Tibial artery (tissue), 4 donors: ENCODE measurements around the gene RPL29.

Source experiments
- DNase-seq, 2 donors: peaks; one replicate each; pipeline ENCODE4 v3.0.0-alpha.2; 2019
- H3K27ac ChIP-seq, 2 donors: fragments of 200-600 bp; sonication (generic) in 1 of 2; 1 replicate in 1 of 2; 2 replicates in 1 of 2; pipeline ENCODE4 v1.5.1; 2018 to 2019; ENCODE audit warnings: mild to moderate bottlenecking in 1 of 2
- H3K27me3 ChIP-seq, 2 donors: fragments of 200-600 bp; sonication (generic) in 1 of 2; one replicate each; pipeline versions ENCODE4 v1.5.1 to v1.6.0; 2016 to 2019
- H3K36me3 ChIP-seq, 3 donors: fragments of 200-600 bp; sonication (generic) in 2 of 3; one replicate each; pipeline ENCODE4 v1.5.1; 2016 to 2019; ENCODE audit warnings: mild to moderate bottlenecking in 2 of 3
- H3K4me1 ChIP-seq, 4 donors: fragments of 200-600 bp; sonication (generic) in 2 of 4; 1 replicate in 3 of 4; 2 replicates in 1 of 4; pipeline ENCODE4 v1.5.1; 2016 to 2019
- H3K4me3 ChIP-seq, 2 donors: fragments of 200-600 bp; sonication (generic) in 1 of 2; 1 replicate in 1 of 2; 2 replicates in 1 of 2; pipeline ENCODE4 v1.5.1; 2018 to 2019; ENCODE audit warnings: mild to moderate bottlenecking in 2 of 2
- H3K9me3 ChIP-seq, 3 donors: fragments of 200-600 bp; sonication (generic) in 1 of 3; one replicate each; pipeline ENCODE4 v1.5.1; 2016 to 2019
- intact Hi-C: fragments of 100-400 bp; cut with DNase I; formaldehyde crosslinking; loops from one replicate; pipeline ENCODE4 v1.15.0; 2023; ENCODE audit warnings: low total_unique reads
- TF ChIP-seq, protein P1 (sequence below), 2 experiments: fragments of 200-600 bp in 1 of 2; fragments of 450-650 bp in 1 of 2; IDR thresholded peaks; one replicate each; pipeline ENCODE4 v1.5.1; 2017 to 2019; ENCODE audit warnings: antibody characterized with exemption in 2 of 2, mild to moderate bottlenecking in 1 of 2, moderate library complexity in 1 of 2

RPL29 gene

DNA sequence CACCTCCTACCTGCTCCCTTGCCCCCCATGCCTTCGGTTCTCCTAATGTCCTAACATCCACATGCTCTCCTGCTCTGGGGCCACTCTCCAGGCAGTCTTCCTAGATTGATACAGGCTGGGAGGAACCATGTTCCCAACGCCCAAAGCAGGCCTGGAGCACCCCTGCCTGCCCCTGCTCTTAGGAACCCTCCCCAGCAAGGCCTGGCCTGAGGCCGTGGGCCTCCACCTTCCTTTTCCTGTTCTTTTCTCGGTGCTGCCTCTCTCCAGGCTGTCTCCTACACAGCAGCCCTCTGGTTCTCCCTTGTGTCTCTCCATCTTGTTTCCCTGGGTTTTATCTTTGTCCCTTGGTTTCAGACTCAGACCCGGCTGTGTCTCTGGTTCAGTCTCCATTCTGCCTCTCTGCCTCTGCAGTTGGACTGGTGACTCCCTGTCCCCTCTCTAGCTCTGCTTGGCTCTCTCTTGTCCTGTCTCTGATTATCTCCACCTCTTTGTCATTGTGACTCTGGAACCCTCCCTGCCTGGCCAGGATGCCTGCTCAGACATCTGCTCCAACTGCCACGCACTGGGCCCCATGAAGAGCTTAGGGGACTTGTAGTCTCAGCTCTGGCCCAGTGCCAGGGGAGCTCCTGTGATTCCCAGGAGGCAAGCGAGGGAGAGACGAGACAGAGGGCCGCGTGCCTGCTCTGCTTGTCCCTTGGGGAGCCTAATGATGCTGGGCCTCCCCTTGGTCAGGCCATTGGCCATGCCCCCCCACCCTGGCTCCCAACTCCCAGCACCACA lies 26.0 kb upstream of the RPL29 start:
- Histone ChIP-seq H3K4me3 (no peak overlapping the region), H3K9me3 (no peaks in the 10 kb centered on the region), H3K27me3 (no peaks in the 10 kb centered on the region), H3K4me1 (peaks cover 0 to 99% (median 91%) of the 10 kb centered on the region in 4 donors), H3K27ac (peak overlapping the region; percentile 84 to 92), H3K36me3 (no peaks in the 10 kb centered on the region)
- intact Hi-C loops: no loop called here
- TF ChIP-seq, protein P1, sequence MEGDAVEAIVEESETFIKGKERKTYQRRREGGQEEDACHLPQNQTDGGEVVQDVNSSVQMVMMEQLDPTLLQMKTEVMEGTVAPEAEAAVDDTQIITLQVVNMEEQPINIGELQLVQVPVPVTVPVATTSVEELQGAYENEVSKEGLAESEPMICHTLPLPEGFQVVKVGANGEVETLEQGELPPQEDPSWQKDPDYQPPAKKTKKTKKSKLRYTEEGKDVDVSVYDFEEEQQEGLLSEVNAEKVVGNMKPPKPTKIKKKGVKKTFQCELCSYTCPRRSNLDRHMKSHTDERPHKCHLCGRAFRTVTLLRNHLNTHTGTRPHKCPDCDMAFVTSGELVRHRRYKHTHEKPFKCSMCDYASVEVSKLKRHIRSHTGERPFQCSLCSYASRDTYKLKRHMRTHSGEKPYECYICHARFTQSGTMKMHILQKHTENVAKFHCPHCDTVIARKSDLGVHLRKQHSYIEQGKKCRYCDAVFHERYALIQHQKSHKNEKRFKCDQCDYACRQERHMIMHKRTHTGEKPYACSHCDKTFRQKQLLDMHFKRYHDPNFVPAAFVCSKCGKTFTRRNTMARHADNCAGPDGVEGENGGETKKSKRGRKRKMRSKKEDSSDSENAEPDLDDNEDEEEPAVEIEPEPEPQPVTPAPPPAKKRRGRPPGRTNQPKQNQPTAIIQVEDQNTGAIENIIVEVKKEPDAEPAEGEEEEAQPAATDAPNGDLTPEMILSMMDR (IDR thresholded peaks at IDR 0.05): no peak
- DNase-seq: peak; percentile 42 to 78

DNA sequence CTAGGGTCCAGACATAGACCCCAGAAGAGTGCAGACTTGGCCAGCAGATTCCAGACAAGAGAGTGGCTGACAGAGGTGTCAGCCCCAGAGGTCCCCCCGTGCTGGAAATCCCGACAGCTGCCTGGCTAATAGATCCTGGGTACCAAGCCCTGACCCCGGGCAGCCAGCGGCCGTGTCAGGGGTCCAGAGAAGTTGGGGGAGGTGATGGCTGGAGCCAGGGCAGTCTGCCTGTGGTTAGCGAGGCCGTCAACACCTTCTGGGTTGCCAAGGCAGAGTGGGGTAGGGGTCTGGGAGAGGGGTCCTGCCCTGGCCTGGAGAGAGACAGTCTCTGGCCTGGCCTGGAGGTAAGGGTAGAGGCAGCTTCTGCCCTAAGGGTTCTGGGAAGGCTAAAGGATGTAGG lies 25.1 kb upstream of the RPL29 start:
- H3K4me1 ChIP-seq: peaks cover 0 to 100% (median 95%) of the 10 kb centered on the region in 4 donors
- TF ChIP-seq, protein P1 (IDR thresholded peaks at IDR 0.05): no peak
- no peaks in the 10 kb centered on the region for H3K9me3 ChIP-seq
- no peaks in the 10 kb centered on the region for H3K36me3 ChIP-seq
- H3K27ac ChIP-seq: peak overlapping the region; percentile 84 to 92
- intact Hi-C loops: no loop called here
- DNase-seq: no peak
- H3K27me3 ChIP-seq: no peaks in the 10 kb centered on the region
- H3K4me3 ChIP-seq: no peak overlapping the region

DNA sequence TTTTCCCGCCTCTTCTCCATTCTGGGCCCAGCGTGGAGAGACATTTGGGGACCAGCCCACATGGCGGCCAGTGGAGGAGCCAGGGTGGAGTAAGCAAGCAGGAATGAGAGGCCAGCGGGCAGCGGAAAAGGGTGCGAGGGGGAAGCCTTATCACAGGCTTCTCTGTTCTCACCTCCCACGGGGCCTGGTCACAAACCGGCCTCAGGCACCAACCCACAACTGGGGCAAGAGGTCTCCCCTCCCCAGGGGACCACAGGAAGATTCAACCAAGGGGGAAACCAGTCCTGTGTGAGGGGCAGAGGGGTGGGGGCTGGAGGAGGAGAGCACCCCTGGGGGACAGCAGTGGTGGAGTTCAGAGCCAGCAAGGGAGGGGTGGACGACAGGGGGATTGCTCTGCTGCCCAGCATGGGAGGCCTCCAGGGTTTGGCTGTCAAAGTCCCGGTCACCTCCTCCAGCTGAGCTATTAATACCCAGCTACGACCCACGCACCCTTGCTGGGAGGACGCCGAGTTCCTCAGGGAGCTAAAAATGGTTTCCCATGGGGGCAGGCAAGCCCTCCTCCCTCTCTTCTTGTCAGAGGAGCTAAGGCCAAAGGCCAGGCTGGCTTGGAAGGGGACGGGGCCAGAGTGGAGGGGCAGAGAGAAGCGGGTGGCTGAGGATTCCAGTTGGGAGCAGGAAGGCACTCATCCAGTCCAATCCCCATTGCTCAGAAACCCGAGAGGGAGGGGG lies 23.8 kb upstream of the RPL29 start:
- Histone ChIP-seq H3K27ac (peak overlapping the region; percentile 84 to 92), H3K9me3 (no peaks in the 10 kb centered on the region), H3K4me1 (peaks cover 0 to 95% (median 83%) of the 10 kb centered on the region in 4 donors), H3K27me3 (no peaks in the 10 kb centered on the region), H3K36me3 (no peaks in the 10 kb centered on the region), H3K4me3 (no peak overlapping the region)
- TF ChIP-seq, protein P1 (IDR thresholded peaks at IDR 0.05): peak in 1 of 2 experiments; percentile 12
- DNase-seq: peak; percentile 78 to 97
- intact Hi-C loops: loop anchor here (2.0 kb wide), 1 partner anchor 35 kb away; no protein-coding TSS in a partner anchor

DNA sequence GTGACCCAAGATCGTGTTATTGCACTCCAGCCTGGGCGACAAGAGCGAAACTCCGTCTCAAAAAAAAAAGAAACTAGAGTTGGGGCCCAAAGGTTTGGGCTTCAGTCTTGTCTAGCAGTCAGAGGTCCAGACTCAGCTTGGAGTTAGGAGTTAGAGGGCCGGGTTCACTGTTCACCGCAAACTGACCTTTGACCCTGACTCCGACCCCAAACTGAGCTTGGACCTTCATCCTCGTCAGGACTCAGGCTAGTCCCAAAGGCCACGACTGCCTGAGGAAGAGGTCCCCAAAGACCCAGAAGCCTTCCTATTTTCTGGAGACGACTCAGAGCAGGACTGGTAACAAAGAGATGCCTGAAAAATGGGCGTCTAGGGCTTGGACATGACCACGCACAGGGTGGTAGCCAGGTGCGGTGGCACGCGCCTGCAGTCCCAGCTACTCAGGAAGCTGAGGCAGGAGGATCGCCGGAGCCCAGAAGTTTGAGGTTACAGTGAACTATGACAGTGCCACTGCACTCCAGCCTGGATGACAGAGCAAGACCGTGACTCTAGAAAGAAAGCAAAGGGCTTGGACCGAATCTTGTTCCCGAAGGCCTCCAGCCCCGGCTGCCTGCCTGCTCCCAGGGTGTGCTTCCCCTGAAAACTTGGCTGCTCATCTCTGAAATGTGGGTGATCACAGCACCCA lies 22.8 kb upstream of the RPL29 start:
- peaks cover 0 to 86% (median 72%) of the 10 kb centered on the region in 4 donors for H3K4me1 ChIP-seq
- no peak overlapping the region for H3K4me3 ChIP-seq
- no peak for DNase-seq
- intact Hi-C loops: loop anchor here (2.0 kb wide), 1 partner anchor 36 kb away; no protein-coding TSS in a partner anchor
- TF ChIP-seq, protein P1 (IDR thresholded peaks at IDR 0.05): no peak
- H3K9me3 ChIP-seq: no peaks in the 10 kb centered on the region
- peak overlapping the region; percentile 84 to 92 for H3K27ac ChIP-seq
- no peaks in the 10 kb centered on the region for H3K36me3 ChIP-seq
- no peaks in the 10 kb centered on the region for H3K27me3 ChIP-seq

DNA sequence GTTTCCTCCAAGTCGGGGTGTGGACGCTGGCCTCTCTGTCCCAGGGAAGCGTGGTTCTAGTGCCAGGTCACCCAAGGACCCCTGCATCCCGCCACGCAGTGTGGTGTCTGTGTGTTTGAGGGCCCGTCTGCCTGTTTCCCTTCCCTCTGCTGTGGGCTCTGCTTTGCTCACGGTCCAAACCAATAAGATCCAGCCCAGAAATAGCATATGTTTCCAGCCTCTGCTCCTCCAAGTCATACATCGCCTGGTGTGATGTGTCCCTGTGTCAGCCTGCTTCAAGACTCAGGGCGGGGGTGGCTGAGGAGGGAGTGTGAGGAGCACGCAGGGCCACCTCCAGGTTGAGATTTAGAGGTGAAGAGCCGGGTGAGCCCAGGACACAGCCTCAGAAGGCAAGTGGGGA lies 21.9 kb upstream of the RPL29 start:
- no peak for DNase-seq
- TF ChIP-seq, protein P1 (IDR thresholded peaks at IDR 0.05): no peak
- no peak overlapping the region for H3K4me3 ChIP-seq
- peak overlapping the region; percentile 84 to 92 for H3K27ac ChIP-seq
- no peaks in the 10 kb centered on the region for H3K27me3 ChIP-seq
- H3K9me3 ChIP-seq: no peaks in the 10 kb centered on the region
- peaks cover 0 to 77% (median 63%) of the 10 kb centered on the region in 4 donors for H3K4me1 ChIP-seq
- intact Hi-C loops: no loop called here
- H3K36me3 ChIP-seq: no peaks in the 10 kb centered on the region
